HCT116 (cell line): ENCODE data around the gene TMEM140. TPM values are rescaled to one million over a fixed set of nuclear protein-coding genes. Genes with fewer than 3 reads are reported as not detected.

Source experiments
- ATAC-seq: fragments of 200-7000 bp; cut with Tn5 transposase; 2 replicates; pipeline ENCODE4 v1.9.1; 2020; ENCODE audit warnings: mild to moderate bottlenecking, moderate library complexity
- BruUV-seq: library from RNA; stranded (reverse); fragments of 400-500 nt; replicated peaks from 2 replicates; lab custom pipeline; 2021; lab: Mats Ljungman, UMichigan
- CTCF ChIA-PET: fragments of 300-600 bp; sonication (Branson Sonifier 250); formaldehyde crosslinking; loops from one replicate; lab custom pipeline; 2021; ENCODE audit warnings: antibody characterized with exemption; lab: Charles Lee
- POLR2A ChIA-PET: fragments of 300-600, 350-600 bp; sonication (Branson Sonifier 250); formaldehyde crosslinking; loops from one replicate; lab custom pipeline; 2021; ENCODE audit warnings: antibody characterized with exemption; lab: Charles Lee
- RAD21 ChIA-PET, 2 experiments: fragments of 300-600 bp; sonication (Branson Sonifier 250); formaldehyde crosslinking; loops; one replicate each; lab custom pipeline; 2023; ENCODE audit warnings: low total read pairs in 2 of 2; ENCODE audit not compliant: uncharacterized antibody in 2 of 2, unreplicated experiment in 2 of 2, low non-redundant PET in 1 of 2; lab: Charles Lee
- DNase-seq: peaks from one replicate; pipeline ENCODE4 v3.0.0-alpha.2; 2010; ENCODE audit warnings: low read depth, low spot score
- H2AFZ ChIP-seq: fragments of 200-600 bp; shearing (Covaris generic), sonication (generic); 2 replicates; pipeline ENCODE4 v1.6.1; 2017; ENCODE audit warnings: low read depth, mixed run types, mixed read lengths, antibody characterized with exemption, low read length; ENCODE audit not compliant: poor library complexity, severe bottlenecking
- H3K27ac ChIP-seq: 2 replicates; pipeline ENCODE4 v1.5.1; 2012; ENCODE audit warnings: low read depth, low read length
- H3K27me3 ChIP-seq: fragments of 200-600 bp; sonication (generic); 2 replicates; pipeline ENCODE4 v1.6.1; 2016; ENCODE audit warnings: mixed run types, low read length, mixed read lengths; ENCODE audit not compliant: insufficient read depth
- H3K36me3 ChIP-seq, 2 experiments: fragments of 200-500 bp in 1 of 2; fragments of 200-600 bp in 1 of 2; sonication (Bioruptor generic) in 1 of 2; sonication (generic) in 1 of 2; 2 replicates each; pipeline versions ENCODE4 v1.5.1 to v1.6.1; 2014 to 2016; ENCODE audit warnings: low read length in 2 of 2, inconsistent platforms in 1 of 2, mixed read lengths in 1 of 2, mixed run types in 1 of 2; ENCODE audit not compliant: insufficient read depth in 2 of 2, control insufficient read depth in 1 of 2
- H3K4me1 ChIP-seq, 2 experiments: fragments of 200-600 bp in 1 of 2; sonication (generic) in 1 of 2; 2 replicates each; pipeline versions ENCODE4 v1.5.1 to v1.6.1; 2012 to 2017; ENCODE audit warnings: low read length in 2 of 2, inconsistent platforms in 1 of 2, mild to moderate bottlenecking in 1 of 2, mixed read lengths in 1 of 2, mixed run types in 1 of 2, moderate library complexity in 1 of 2; ENCODE audit not compliant: insufficient read depth in 2 of 2, control insufficient read depth in 1 of 2
- H3K4me2 ChIP-seq: fragments of 200-600 bp; sonication (generic); 2 replicates; pipeline ENCODE4 v1.6.1; 2017; ENCODE audit warnings: mixed run types, low read length, mixed read lengths
- H3K4me3 ChIP-seq, 2 experiments: fragments of 200-600 bp in 1 of 2; sonication (generic) in 1 of 2; replicated peaks in 1 of 2; 2 replicates each; pipeline ENCODE4 v1.5.1; 2011 to 2016; ENCODE audit warnings: low read length in 2 of 2, control low read depth in 1 of 2, low read depth in 1 of 2, mild to moderate bottlenecking in 1 of 2, mixed read lengths in 1 of 2, mixed run types in 1 of 2
- H3K79me2 ChIP-seq: fragments of 200-600 bp; sonication (generic); 2 replicates; pipeline ENCODE4 v1.6.1; 2017; ENCODE audit warnings: mild to moderate bottlenecking, mixed run types, low read length, moderate library complexity, mixed read lengths; ENCODE audit not compliant: insufficient read depth
- H3K9ac ChIP-seq: fragments of 200-600 bp; sonication (generic); 2 replicates; pipeline ENCODE4 v1.6.1; 2016; ENCODE audit warnings: low read length, mixed read lengths
- H3K9me2 ChIP-seq: fragments of 200-600 bp; sonication (generic), shearing (Covaris generic); 2 replicates; pipeline ENCODE4 v1.6.1; 2017; ENCODE audit warnings: mixed run types, mild to moderate bottlenecking, moderate library complexity; ENCODE audit not compliant: insufficient read depth
- H3K9me3 ChIP-seq, 2 experiments: fragments of 200-500 bp in 1 of 2; fragments of 200-600 bp in 1 of 2; sonication (Bioruptor generic) in 1 of 2; sonication (generic) in 1 of 2; 2 replicates each; pipeline ENCODE4 v1.6.1; 2014 to 2017; ENCODE audit warnings: low read length in 2 of 2, mixed read lengths in 2 of 2, inconsistent platforms in 1 of 2, low read depth in 1 of 2, mild to moderate bottlenecking in 1 of 2, mixed run types in 1 of 2, moderate library complexity in 1 of 2; ENCODE audit not compliant: control insufficient read depth in 1 of 2, insufficient read depth in 1 of 2
- H4K20me1 ChIP-seq: fragments of 200-600 bp; sonication (generic), shearing (Covaris generic); 2 replicates; pipeline ENCODE4 v1.6.1; 2017; ENCODE audit warnings: mixed run types, mild to moderate bottlenecking, moderate library complexity; ENCODE audit not compliant: insufficient read depth
- ATF3 ChIP-seq: IDR thresholded peaks from 2 replicates; pipeline ENCODE4 v1.6.1; 2012
- CBX3 ChIP-seq: IDR thresholded peaks from 2 replicates; pipeline ENCODE4 v1.6.1; 2012; ENCODE audit warnings: low read depth
- CTCF ChIP-seq, 3 experiments: fragments of 200-600 bp in 1 of 3; sonication (generic) in 1 of 3; IDR thresholded peaks in 2 of 3; conservative IDR thresholded peaks in 1 of 3; 2 replicates each; pipeline ENCODE4 v1.5.1; 2012 to 2017; ENCODE audit warnings: low read depth in 2 of 3, low read length in 2 of 3, antibody characterized with exemption in 1 of 3, borderline replicate concordance in 1 of 3, control low read depth in 1 of 3, mild to moderate bottlenecking in 1 of 3, mixed read lengths in 1 of 3, mixed run types in 1 of 3, moderate library complexity in 1 of 3; ENCODE audit not compliant: insufficient read depth in 1 of 3
- EGR1 ChIP-seq: IDR thresholded peaks from 2 replicates; pipeline ENCODE4 v1.6.1; 2012; ENCODE audit warnings: low read depth
- ELF1 ChIP-seq: IDR thresholded peaks from 2 replicates; pipeline ENCODE4 v1.6.1; 2012; ENCODE audit warnings: low read depth, borderline replicate concordance
- EZH2 ChIP-seq: fragments of 200-600 bp; sonication (generic); IDR thresholded peaks from 2 replicates; pipeline ENCODE4 v1.6.1; 2017; ENCODE audit warnings: antibody characterized with exemption, mixed run types
- FOSL1 ChIP-seq: IDR thresholded peaks from 2 replicates; pipeline ENCODE4 v1.6.1; 2012; ENCODE audit warnings: low read depth
- JUND ChIP-seq: IDR thresholded peaks from 2 replicates; pipeline ENCODE4 v1.6.1; 2012
- POLR2A ChIP-seq: IDR thresholded peaks from 2 replicates; pipeline ENCODE4 v1.7.0; 2011; ENCODE audit warnings: borderline replicate concordance; ENCODE audit not compliant: insufficient read depth, insufficient read length; ENCODE audit errors: extremely low read depth
- POLR2AphosphoS5 ChIP-seq: IDR thresholded peaks from 2 replicates; pipeline ENCODE4 v1.6.1; 2011; ENCODE audit warnings: mild to moderate bottlenecking, low read depth, low read length, moderate library complexity
- RAD21 ChIP-seq: IDR thresholded peaks from 2 replicates; pipeline ENCODE4 v1.6.1; 2012; ENCODE audit warnings: low read depth, mild to moderate bottlenecking
- SP1 ChIP-seq: IDR thresholded peaks from 2 replicates; pipeline ENCODE4 v1.6.1; 2012; ENCODE audit warnings: low read depth
- SRF ChIP-seq: IDR thresholded peaks from 2 replicates; pipeline ENCODE4 v1.6.1; 2012; ENCODE audit warnings: low read depth
- TCF7L2 ChIP-seq: IDR thresholded peaks from 2 replicates; pipeline ENCODE4 v1.7.0; 2011; ENCODE audit warnings: borderline replicate concordance, inconsistent platforms; ENCODE audit not compliant: insufficient read depth, insufficient read length; ENCODE audit errors: extremely low read depth
- YY1 ChIP-seq: IDR thresholded peaks from 2 replicates; pipeline ENCODE4 v1.6.1; 2011; ENCODE audit warnings: low read length, low read depth, moderate library complexity, mild to moderate bottlenecking; ENCODE audit not compliant: insufficient replicate concordance; ENCODE audit errors: extremely low read depth
- ZFX ChIP-seq: fragments of 450-650 bp; IDR thresholded peaks from 2 replicates; pipeline ENCODE4 v1.6.1; 2017
- intact Hi-C: fragments of 100-400 bp; cut with micrococcal nuclease; formaldehyde crosslinking; loops from 2 replicates; pipeline ENCODE4 v1.10.0; 2022
- total RNA-seq: library from RNA; stranded (reverse); gene quantifications from one replicate; pipeline ENCODE4 v1.2.1, GENCODE V29; 2021; ENCODE audit not compliant: unreplicated experiment
- TF ChIP-seq, protein P1 (sequence below): IDR thresholded peaks from 2 replicates; pipeline ENCODE4 v1.6.1; 2012

The TMEM140 gene
- total RNA-seq, 1 experiment from 2014 or later, result not detected

DNA sequence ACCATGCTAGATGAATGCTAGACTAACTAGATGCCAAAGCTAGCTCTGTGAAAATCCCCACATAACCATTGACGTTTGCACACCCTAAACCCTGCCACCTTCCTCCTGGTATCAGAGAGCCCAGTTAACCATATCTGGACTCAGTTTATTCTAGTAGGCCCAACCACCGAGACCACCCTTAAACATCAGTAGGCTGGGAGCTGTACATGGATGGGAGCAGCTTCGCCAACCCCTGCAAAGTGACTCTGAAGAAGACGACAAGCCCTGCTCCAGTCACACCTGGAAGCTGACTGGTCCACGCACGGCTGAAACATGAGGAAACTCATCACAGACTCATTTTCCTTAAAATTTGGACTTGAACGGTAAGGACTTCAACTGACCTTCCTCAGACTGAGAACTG, 27.1 kb downstream of the TMEM140 start:
- H3K27ac ChIP-seq, result no peak overlapping the region
- H3K36me3 ChIP-seq, result no peaks in the 10 kb centered on the region
- no peak overlapping the region for H3K4me3 ChIP-seq
- peaks cover 0 to 2% of the 10 kb centered on the region in 2 experiments; a peak in 1 of 4 replicates for H3K9me3 ChIP-seq
- no peak overlapping the region for H3K9ac ChIP-seq
- intact Hi-C loops, result no loop called here
- TF ChIP-seq FOSL1 (no peak), POLR2AphosphoS5 (no peak), RAD21 (no peak), ATF3 (no peak), CTCF (IDR thresholded peaks at IDR 0.05 in 2 of 3, conservative IDR thresholded peaks at IDR 0.05 in 1 of 3; ENCODE audit: borderline replicate concordance in 1 of 3, insufficient read depth in 1 of 3, low read depth in 2 of 3, low read length in 2 of 3) (no peak), EGR1 (no peak), TCF7L2 (no peak), JUND (no peak), ZFX (no peak), ELF1 (no peak), YY1 (no peak), CBX3 (no peak), POLR2A (no peak), SP1 (no peak), EZH2 (no peak), SRF (no peak)
- TF ChIP-seq, protein P1, sequence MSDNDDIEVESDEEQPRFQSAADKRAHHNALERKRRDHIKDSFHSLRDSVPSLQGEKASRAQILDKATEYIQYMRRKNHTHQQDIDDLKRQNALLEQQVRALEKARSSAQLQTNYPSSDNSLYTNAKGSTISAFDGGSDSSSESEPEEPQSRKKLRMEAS, result no peak
- H3K9me2 ChIP-seq, result no peaks in the 10 kb centered on the region
- ATAC-seq (no peak), DNase-seq (no peak)
- H4K20me1 ChIP-seq, result no peaks in the 10 kb centered on the region
- BruUV-seq, result no TSS peak
- no peak overlapping the region for H2AFZ ChIP-seq
- ChIA-PET POLR2A (no interaction called here), RAD21 (no interaction called here), CTCF (no interaction called here)
- peaks cover 4% of the 10 kb centered on the region for H3K79me2 ChIP-seq
- H3K4me1 ChIP-seq, result peaks cover 8 to 22% of the 10 kb centered on the region in 2 experiments
- no peak overlapping the region for H3K4me2 ChIP-seq
- no peaks in the 10 kb centered on the region for H3K27me3 ChIP-seq
